Tibial nerve (tissue), 4 donors: Measurements from ENCODE around the gene TBC1D14. TPM values are rescaled to one million over a fixed set of nuclear protein-coding genes. Genes with fewer than 3 reads are reported as not detected.

ENCODE experiments used
- DNase-seq, 2 donors: peaks; one replicate each; pipeline ENCODE4 v3.0.0-alpha.2; 2019; ENCODE audit warnings: low spot score in 2 of 2
- H3K27ac ChIP-seq, 4 donors: fragments of 200-600 bp; sonication (generic) in 3 of 4; one replicate each; pipeline ENCODE4 v1.5.1; 2017 to 2019; ENCODE audit warnings: mild to moderate bottlenecking in 1 of 4
- H3K27me3 ChIP-seq, 2 donors: fragments of 200-600 bp; sonication (generic) in 1 of 2; one replicate each; pipeline versions ENCODE4 v1.5.1 to v1.6.0; 2017 to 2019
- H3K36me3 ChIP-seq, 3 donors: fragments of 200-600 bp; sonication (generic); one replicate each; pipeline ENCODE4 v1.5.1; 2018 to 2019
- H3K4me1 ChIP-seq, 4 donors: fragments of 200-600 bp; sonication (generic) in 3 of 4; one replicate each; pipeline ENCODE4 v1.5.1; 2017 to 2019
- H3K4me3 ChIP-seq, 4 donors: fragments of 200-600 bp; sonication (generic) in 3 of 4; one replicate each; pipeline ENCODE4 v1.5.1; 2017 to 2019; ENCODE audit warnings: mild to moderate bottlenecking in 1 of 4, moderate library complexity in 1 of 4
- H3K9me3 ChIP-seq, 4 donors: fragments of 200-600 bp; sonication (generic) in 3 of 4; one replicate each; pipeline ENCODE4 v1.5.1; 2017 to 2019
- EP300 ChIP-seq, 2 donors: sonication (generic); formaldehyde crosslinking; IDR thresholded peaks; one replicate each; pipeline ENCODE4 v1.6.1; 2017; ENCODE audit warnings: antibody characterized with exemption in 2 of 2, mild to moderate bottlenecking in 1 of 2
- POLR2A ChIP-seq, 2 donors: fragments of 450-650 bp; IDR thresholded peaks; one replicate each; pipeline ENCODE4 v1.6.1; 2017; ENCODE audit warnings: antibody characterized with exemption in 2 of 2, mild to moderate bottlenecking in 2 of 2, moderate library complexity in 2 of 2
- WGBS, 2 donors: methylation state at CpG; one replicate each; pipeline ENCODE4 v1.1.5; 2018; 5-methylcytosine and 5-hydroxymethylcytosine counted together
- total RNA-seq, 4 donors: library from RNA; depleted of rRNA; stranded (reverse); fragments of >200 nt; gene quantifications; one replicate each; pipeline ENCODE4 v1.1.0, GENCODE V29; 2016
- TF ChIP-seq, protein P1 (sequence below), 5 experiments: fragments of 200-600 bp in 3 of 5; fragments of 450-650 bp in 2 of 5; sonication (generic) in 3 of 5; IDR thresholded peaks; one replicate each; pipeline ENCODE4 v1.5.1; 2016 to 2019; ENCODE audit warnings: antibody characterized with exemption in 5 of 5, mild to moderate bottlenecking in 3 of 5, moderate library complexity in 2 of 5

The TBC1D14 gene
- total RNA-seq, 4 donors from 2014 or later, result 46.9 to 65.7 (median 51.3) TPM

DNA sequence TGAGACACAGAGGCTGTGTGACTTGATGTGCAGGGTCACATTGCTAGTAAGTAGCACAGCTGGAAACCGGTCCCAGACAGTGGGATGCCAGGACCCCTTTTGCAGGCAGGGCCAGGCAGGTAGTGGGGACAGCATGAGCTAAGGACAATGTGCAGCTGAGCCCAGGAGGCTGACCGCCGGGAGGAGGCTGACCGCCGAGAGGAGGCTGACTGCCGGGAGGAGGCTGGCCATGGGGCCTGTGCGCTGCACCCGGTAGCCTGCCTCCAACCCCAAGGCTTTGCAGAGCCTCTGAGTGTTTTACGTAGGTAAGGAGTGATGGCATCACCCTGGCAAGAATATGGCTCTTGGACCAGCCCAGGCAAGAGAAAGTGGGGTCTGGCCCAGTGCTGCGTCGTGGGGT lies 58.9 kb downstream of the TBC1D14 start:
- peaks cover 0 to 20% (median 0%) of the 10 kb centered on the region in 3 donors for H3K36me3 ChIP-seq
- 68 to 69% methylated on average over 11 of the region's 11 CpGs for WGBS, 2 donors
- no peak overlapping the region for H3K27ac ChIP-seq
- TF ChIP-seq EP300 (IDR thresholded peaks at IDR 0.05), result no peak
- no peak for TF ChIP-seq POLR2A (IDR thresholded peaks at IDR 0.05)
- TF ChIP-seq, protein P1, sequence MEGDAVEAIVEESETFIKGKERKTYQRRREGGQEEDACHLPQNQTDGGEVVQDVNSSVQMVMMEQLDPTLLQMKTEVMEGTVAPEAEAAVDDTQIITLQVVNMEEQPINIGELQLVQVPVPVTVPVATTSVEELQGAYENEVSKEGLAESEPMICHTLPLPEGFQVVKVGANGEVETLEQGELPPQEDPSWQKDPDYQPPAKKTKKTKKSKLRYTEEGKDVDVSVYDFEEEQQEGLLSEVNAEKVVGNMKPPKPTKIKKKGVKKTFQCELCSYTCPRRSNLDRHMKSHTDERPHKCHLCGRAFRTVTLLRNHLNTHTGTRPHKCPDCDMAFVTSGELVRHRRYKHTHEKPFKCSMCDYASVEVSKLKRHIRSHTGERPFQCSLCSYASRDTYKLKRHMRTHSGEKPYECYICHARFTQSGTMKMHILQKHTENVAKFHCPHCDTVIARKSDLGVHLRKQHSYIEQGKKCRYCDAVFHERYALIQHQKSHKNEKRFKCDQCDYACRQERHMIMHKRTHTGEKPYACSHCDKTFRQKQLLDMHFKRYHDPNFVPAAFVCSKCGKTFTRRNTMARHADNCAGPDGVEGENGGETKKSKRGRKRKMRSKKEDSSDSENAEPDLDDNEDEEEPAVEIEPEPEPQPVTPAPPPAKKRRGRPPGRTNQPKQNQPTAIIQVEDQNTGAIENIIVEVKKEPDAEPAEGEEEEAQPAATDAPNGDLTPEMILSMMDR (IDR thresholded peaks at IDR 0.05), result no peak
- DNase-seq, result no peak
- H3K4me3 ChIP-seq, result no peak overlapping the region
- H3K4me1 ChIP-seq, result peaks cover 0 to 33% (median 3%) of the 10 kb centered on the region in 4 donors
- H3K9me3 ChIP-seq, result no peaks in the 10 kb centered on the region
- H3K27me3 ChIP-seq, result no peaks in the 10 kb centered on the region

DNA sequence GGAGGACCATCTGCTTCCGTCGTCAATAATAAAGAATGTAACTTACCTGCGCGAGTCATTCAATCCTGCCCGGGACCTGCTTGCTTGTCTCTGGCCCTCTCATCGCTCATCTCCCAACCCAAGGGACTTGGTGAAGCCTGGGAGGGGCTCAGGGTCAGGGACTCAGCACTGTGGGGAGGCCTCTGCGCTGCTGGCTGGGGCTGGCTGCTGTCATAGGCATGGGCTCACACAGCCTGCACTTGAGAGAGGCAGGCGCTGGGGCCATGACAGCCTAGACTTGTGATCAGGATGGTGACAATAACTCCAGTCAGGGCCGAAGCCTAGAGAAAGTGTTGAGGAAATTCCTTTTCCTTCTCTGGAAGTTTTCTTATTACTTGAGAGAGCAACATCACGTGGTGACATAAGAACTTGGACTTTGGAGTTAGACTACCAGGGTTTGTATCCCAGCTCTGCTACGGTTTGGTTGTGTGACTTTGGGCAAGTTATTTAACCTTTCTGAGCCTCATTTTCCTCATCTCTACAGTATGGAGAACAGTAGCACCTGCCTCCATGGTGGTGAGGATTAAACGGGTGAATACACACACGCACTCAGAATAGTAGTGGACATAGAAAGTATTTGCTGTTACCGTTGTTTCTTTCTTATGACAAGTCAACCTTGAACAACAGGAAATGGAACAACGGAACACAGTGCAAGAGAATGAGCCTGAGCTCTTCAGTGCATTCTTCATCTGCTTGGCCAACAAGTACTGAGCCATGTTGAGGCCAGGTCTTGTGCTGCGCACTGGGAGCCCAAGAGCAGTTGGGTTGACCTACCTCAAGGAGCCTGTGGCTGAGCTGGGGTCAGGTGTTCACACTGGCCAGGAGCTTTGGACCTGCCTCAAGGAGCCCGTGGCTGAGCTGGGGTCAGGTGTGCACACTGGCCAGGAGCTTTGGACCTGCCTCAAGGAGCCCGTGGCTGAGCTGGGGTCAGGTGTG lies 60.5 kb downstream of the TBC1D14 start:
- peak overlapping the region in 1 of 4 donors; percentile 14 for H3K27ac ChIP-seq
- no peak overlapping the region for H3K4me3 ChIP-seq
- 89 to 93% methylated on average over 16 to 17 of the region's 18 CpGs for WGBS, 2 donors
- no peak for TF ChIP-seq EP300 (IDR thresholded peaks at IDR 0.05)
- TF ChIP-seq, protein P1 (IDR thresholded peaks at IDR 0.05), result no peak
- no peak for TF ChIP-seq POLR2A (IDR thresholded peaks at IDR 0.05)
- H3K36me3 ChIP-seq, result peaks cover 0 to 20% (median 0%) of the 10 kb centered on the region in 3 donors
- no peak for DNase-seq
- no peaks in the 10 kb centered on the region for H3K27me3 ChIP-seq
- H3K9me3 ChIP-seq, result no peaks in the 10 kb centered on the region
- H3K4me1 ChIP-seq, result peaks cover 0 to 41% (median 7%) of the 10 kb centered on the region in 4 donors

DNA sequence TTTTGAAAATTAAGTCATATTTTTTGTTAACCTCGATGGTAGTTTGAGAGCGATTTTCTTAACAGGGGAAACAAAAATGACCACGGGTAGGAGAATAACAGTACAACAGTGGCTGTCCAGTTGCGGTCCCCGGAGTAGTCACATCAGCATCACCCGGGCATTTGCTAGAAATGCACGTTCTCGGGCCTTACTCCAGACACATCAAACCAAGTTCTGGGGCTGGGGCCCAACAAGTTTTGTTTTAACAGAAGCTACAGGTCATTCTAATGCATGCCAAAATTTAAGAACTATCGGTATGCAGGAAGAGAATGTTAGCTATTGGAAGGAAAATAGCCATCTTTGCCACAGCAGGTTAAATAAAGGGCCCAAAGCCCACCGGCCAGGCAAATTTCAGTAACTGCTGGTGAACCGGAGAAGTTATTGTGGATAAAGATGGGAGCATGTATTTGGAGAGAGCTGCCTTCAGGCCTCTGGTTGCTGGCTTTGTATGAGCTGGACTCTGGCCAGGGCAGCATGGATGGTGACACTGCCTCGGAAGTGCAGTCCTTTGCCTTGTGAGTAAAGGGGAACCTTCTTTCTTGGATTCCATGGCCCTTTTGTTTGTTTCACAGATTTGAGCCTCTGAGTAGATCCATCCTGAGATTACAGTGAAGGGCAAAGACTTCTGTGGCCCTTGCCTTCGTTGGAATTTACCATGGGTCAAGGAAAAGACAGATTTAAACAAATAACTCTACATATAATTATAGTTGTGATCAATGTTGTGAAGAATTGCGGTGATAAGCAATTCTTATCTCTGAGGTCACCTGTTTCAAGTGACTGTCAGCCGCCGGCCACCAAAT lies 62.1 kb downstream of the TBC1D14 start:
- H3K27ac ChIP-seq, result peak overlapping the region in 1 of 4 donors; percentile 44
- peaks cover 0 to 20% (median 0%) of the 10 kb centered on the region in 3 donors for H3K36me3 ChIP-seq
- no peaks in the 10 kb centered on the region for H3K9me3 ChIP-seq
- TF ChIP-seq, protein P1 (IDR thresholded peaks at IDR 0.05), result no peak
- TF ChIP-seq EP300 (IDR thresholded peaks at IDR 0.05) (no peak), POLR2A (IDR thresholded peaks at IDR 0.05) (no peak)
- peaks cover 0 to 29% (median 8%) of the 10 kb centered on the region in 4 donors for H3K4me1 ChIP-seq
- no peak overlapping the region for H3K4me3 ChIP-seq
- WGBS, 2 donors, result 72 to 77% methylated on average over 16 of the region's 16 CpGs
- H3K27me3 ChIP-seq, result no peaks in the 10 kb centered on the region
- no peak for DNase-seq

DNA sequence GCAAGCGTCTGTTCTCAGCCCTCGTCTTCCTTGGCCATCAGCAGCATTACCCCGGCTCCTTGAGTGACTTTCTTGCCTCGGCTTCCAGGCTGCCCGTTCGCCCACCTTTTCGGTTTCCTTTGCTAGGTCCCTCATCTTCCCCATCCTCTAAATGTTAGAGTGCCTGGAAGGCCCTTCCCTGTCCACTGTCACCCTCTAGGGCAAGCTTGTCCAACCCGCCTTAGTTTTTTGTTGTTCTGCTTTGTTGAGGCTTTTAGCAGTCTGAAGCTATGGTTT lies 62.7 kb downstream of the TBC1D14 start:
- WGBS, 2 donors, result 92 to 95% methylated on average over 8 of the region's 8 CpGs
- TF ChIP-seq, protein P1 (IDR thresholded peaks at IDR 0.05), result no peak
- no peak for TF ChIP-seq EP300 (IDR thresholded peaks at IDR 0.05)
- peak overlapping the region in 2 of 4 donors; percentile 44 to 54 for H3K27ac ChIP-seq
- no peaks in the 10 kb centered on the region for H3K9me3 ChIP-seq
- no peak overlapping the region for H3K4me3 ChIP-seq
- peaks cover 0 to 20% (median 0%) of the 10 kb centered on the region in 3 donors for H3K36me3 ChIP-seq
- no peak for DNase-seq
- H3K27me3 ChIP-seq, result no peaks in the 10 kb centered on the region
- H3K4me1 ChIP-seq, result peaks cover 0 to 29% (median 8%) of the 10 kb centered on the region in 4 donors
